HepG2 (cell line): Measurements from ENCODE around the gene IFT122. TPM values are rescaled to one million over a fixed set of nuclear protein-coding genes. Genes with fewer than 3 reads are reported as not detected.

Experiments
- ATM ChIP-seq: fragments of 450-650 bp; IDR thresholded peaks from 2 replicates; pipeline ENCODE4 v1.7.1; 2017; ENCODE audit warnings: mild to moderate bottlenecking, borderline replicate concordance
- BHLHE40 ChIP-seq: IDR thresholded peaks from 2 replicates; pipeline ENCODE4 v1.6.1; 2011; ENCODE audit warnings: low read length, improper control_type of control experiment
- CHCHD3 ChIP-seq: sonication (generic); formaldehyde crosslinking; IDR thresholded peaks from 2 replicates; pipeline ENCODE4 v1.8.0; 2022; ENCODE audit warnings: mild to moderate bottlenecking, missing genetic modification reagents, moderate library complexity
- DRAP1 ChIP-seq: IDR thresholded peaks from 2 replicates; pipeline ENCODE4 v1.6.1; 2016; ENCODE audit warnings: missing genetic modification reagents, missing compliant biosample characterization
- FLYWCH1 ChIP-seq: sonication (generic); formaldehyde crosslinking; IDR thresholded peaks from 2 replicates; pipeline ENCODE4 v1.8.1; 2023; ENCODE audit warnings: mild to moderate bottlenecking, missing genetic modification reagents
- HOXA5 ChIP-seq: sonication (generic); formaldehyde crosslinking; IDR thresholded peaks from 2 replicates; pipeline ENCODE4 v1.4.0; 2020; ENCODE audit warnings: missing genetic modification reagents
- IRX3 ChIP-seq: sonication (generic); formaldehyde crosslinking; IDR thresholded peaks from 2 replicates; pipeline ENCODE4 v1.8.1; 2023; ENCODE audit warnings: mild to moderate bottlenecking, low read depth, missing genetic modification reagents, borderline replicate concordance
- KLF16 ChIP-seq, 2 experiments: sonication (generic) in 1 of 2; formaldehyde crosslinking in 1 of 2; IDR thresholded peaks; 2 replicates each; pipeline versions ENCODE4 v1.6.1 to v1.8.0; 2016 to 2023; ENCODE audit warnings: missing genetic modification reagents in 2 of 2, missing compliant biosample characterization in 1 of 2
- MTF2 ChIP-seq: sonication (generic); formaldehyde crosslinking; IDR thresholded peaks from 2 replicates; pipeline ENCODE4 v1.5.0; 2020; ENCODE audit warnings: missing genetic modification reagents, borderline replicate concordance
- PPARG ChIP-seq: conservative IDR thresholded peaks from 2 replicates; pipeline ENCODE4 v1.6.1; 2016; ENCODE audit warnings: missing biosample characterization, missing genetic modification reagents
- REXO4 ChIP-seq: sonication (generic); formaldehyde crosslinking; IDR thresholded peaks from 2 replicates; pipeline ENCODE4 v1.8.0; 2022; ENCODE audit warnings: missing genetic modification reagents, mild to moderate bottlenecking, borderline replicate concordance
- RFXANK ChIP-seq: IDR thresholded peaks from 2 replicates; pipeline ENCODE4 v1.6.1; 2016
- SAP130 ChIP-seq: IDR thresholded peaks from 2 replicates; pipeline ENCODE4 v1.6.1; 2016; ENCODE audit warnings: low read depth
- TCF7L2 ChIP-seq: IDR thresholded peaks from 2 replicates; pipeline ENCODE4 v1.6.1; 2011; ENCODE audit warnings: mild to moderate bottlenecking, low read depth, low read length, moderate library complexity
- TRIM24 ChIP-seq: sonication (generic); formaldehyde crosslinking; IDR thresholded peaks from 2 replicates; pipeline ENCODE4 v1.8.0; 2022; ENCODE audit warnings: mild to moderate bottlenecking, missing genetic modification reagents
- ZBTB49 ChIP-seq: sonication (generic); formaldehyde crosslinking; IDR thresholded peaks from 2 replicates; pipeline ENCODE4 v1.4.0; 2020; ENCODE audit warnings: missing genetic modification reagents, borderline replicate concordance
- ZBTB7A ChIP-seq: sonication (generic); formaldehyde crosslinking; IDR thresholded peaks from 2 replicates; pipeline ENCODE4 v1.8.0; 2022; ENCODE audit warnings: mild to moderate bottlenecking, missing genetic modification reagents
- ZMYM4 ChIP-seq: sonication (generic); formaldehyde crosslinking; IDR thresholded peaks from 2 replicates; pipeline ENCODE4 v1.8.1; 2023; ENCODE audit warnings: mild to moderate bottlenecking, missing genetic modification reagents
- ZNF101 ChIP-seq: sonication (generic); formaldehyde crosslinking; IDR thresholded peaks from 2 replicates; pipeline ENCODE4 v1.4.0; 2020; ENCODE audit warnings: mild to moderate bottlenecking, low read depth, missing genetic modification reagents, borderline replicate concordance
- ZNF383 ChIP-seq: sonication (generic); formaldehyde crosslinking; IDR thresholded peaks from 2 replicates; pipeline ENCODE4 v1.4.0; 2020; ENCODE audit warnings: missing genetic modification reagents, mild to moderate bottlenecking, borderline replicate concordance
- ZNF614 ChIP-seq: IDR thresholded peaks from 2 replicates; pipeline ENCODE4 v1.6.1; 2018; ENCODE audit warnings: missing biosample characterization, missing genetic modification reagents, inconsistent platforms, borderline replicate concordance
- ZNF713 ChIP-seq: sonication (generic); formaldehyde crosslinking; IDR thresholded peaks from 2 replicates; pipeline ENCODE4 v1.4.0; 2020; ENCODE audit warnings: mild to moderate bottlenecking, missing genetic modification reagents
- ZNF746 ChIP-seq: sonication (generic); formaldehyde crosslinking; IDR thresholded peaks from 2 replicates; pipeline ENCODE4 v1.8.0; 2022; ENCODE audit warnings: mild to moderate bottlenecking, missing genetic modification reagents
- ZNF747 ChIP-seq: sonication (generic); formaldehyde crosslinking; IDR thresholded peaks from 2 replicates; pipeline ENCODE4 v1.8.1; 2023; ENCODE audit warnings: missing genetic modification reagents, mild to moderate bottlenecking, borderline replicate concordance
- ZNF879 ChIP-seq: sonication (generic); formaldehyde crosslinking; IDR thresholded peaks from 2 replicates; pipeline ENCODE4 v1.8.1; 2023; ENCODE audit warnings: missing genetic modification reagents
- polyA plus RNA-seq, 8 experiments: library from polyadenylated mRNA; depleted of rRNA in 3 of 8; stranded (reverse) in 7 of 8; unstranded in 1 of 8; fragments of >200 nt; fragmentation: Illumina TruSeq in 4 of 8; extraction: Trizol in 4 of 8; gene quantifications; 2 replicates each; pipeline versions ENCODE4 v1.2.1 to v1.2.3, GENCODE V29; 2011 to 2016; ENCODE audit warnings: low read depth in 4 of 8, missing spikeins in 1 of 8, mixed read lengths in 1 of 8; ENCODE audit not compliant: insufficient read depth in 1 of 8
- total RNA-seq, 5 experiments: library from RNA; depleted of rRNA; stranded (reverse); fragments of >200 nt; fragmentation: Illumina TruSeq; extraction: Trizol; gene quantifications; 2 replicates each; pipeline ENCODE4 v1.2.3, GENCODE V29; 2016; ENCODE audit warnings: low read depth in 1 of 5
- TF ChIP-seq, protein P1 (sequence below): sonication (generic); formaldehyde crosslinking; IDR thresholded peaks from 2 replicates; pipeline ENCODE4 v1.5.1; 2020; ENCODE audit warnings: missing genetic modification reagents, mild to moderate bottlenecking, borderline replicate concordance
- TF ChIP-seq, protein P2 (sequence below): sonication (generic); formaldehyde crosslinking; IDR thresholded peaks from 2 replicates; pipeline ENCODE4 v1.8.0; 2022; ENCODE audit warnings: missing genetic modification reagents, mild to moderate bottlenecking, borderline replicate concordance
- TF ChIP-seq, protein P3 (sequence below), 2 experiments: fragments of 450-650 bp in 1 of 2; sonication (generic) in 1 of 2; formaldehyde crosslinking; IDR thresholded peaks; 2 replicates each; pipeline versions ENCODE4 v1.5.0 to v1.8.0; 2020 to 2022; ENCODE audit warnings: mild to moderate bottlenecking in 1 of 2, missing genetic modification reagents in 1 of 2

IFT122 gene
- total and polyA plus RNA-seq, 2 of the 13 experiments (the other 11 are each of a cell fraction or from before 2014, with no cell fraction given): 10.1 to 10.3 TPM

DNA sequence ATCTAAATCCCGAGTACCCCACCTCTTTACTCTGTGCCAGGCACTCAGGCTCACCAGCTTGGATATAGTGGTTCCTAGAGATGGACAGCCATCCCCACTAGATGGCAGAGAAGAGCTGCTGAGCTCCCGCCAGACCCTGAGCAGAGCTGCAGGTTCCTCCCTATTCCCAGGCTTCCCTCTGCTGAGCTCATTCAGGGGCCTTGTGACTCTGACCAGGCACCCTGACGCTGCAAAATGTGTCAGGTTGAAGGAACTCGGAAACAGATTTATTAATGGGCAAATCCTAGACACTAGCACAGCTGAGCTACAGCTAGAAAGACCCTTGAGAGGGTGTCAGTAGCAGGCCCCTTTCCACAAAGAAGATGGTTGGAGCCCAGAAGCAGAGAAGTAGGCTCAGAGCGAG, 50.2 kb downstream of the IFT122 start (continued):
- TF ChIP-seq ZBTB49 (no peak), ZMYM4 (CRISPR knock-in tag) (0 out of 2 replicates have a peak, but pooled peaks have one; percentile 33), PPARG (CRISPR knock-in tag) (peak; percentile 62), CHCHD3 (CRISPR knock-in tag) (no peak), REXO4 (CRISPR knock-in tag) (no peak), ZNF746 (CRISPR knock-in tag) (no peak), ZNF614 (CRISPR knock-in tag) (0 out of 2 replicates have a peak, but pooled peaks have one; percentile 39), ZNF879 (CRISPR knock-in tag) (no peak), BHLHE40 (no peak), DRAP1 (CRISPR knock-in tag) (peak; percentile 56; the same call in 1 of the 2 replicates), ATM (no peak), ZNF747 (CRISPR knock-in tag) (no peak; the same call in 1 of the 2 replicates), IRX3 (CRISPR knock-in tag) (no peak), ZNF101 (CRISPR knock-in tag) (no peak), TRIM24 (CRISPR knock-in tag) (no peak), ZNF713 (no peak), KLF16 (CRISPR knock-in tag; IDR thresholded peaks at IDR 0.05) (peak in 1 of 2 experiments; percentile 49; a peak in 1 of 4 replicates), MTF2 (CRISPR knock-in tag) (no peak), ZNF383 (CRISPR knock-in tag) (no peak), SAP130 (CRISPR knock-in tag) (peak; percentile 69), RFXANK (CRISPR knock-in tag) (no peak), HOXA5 (CRISPR knock-in tag) (peak; percentile 70; the same call in 1 of the 2 replicates), TCF7L2 (no peak), FLYWCH1 (CRISPR knock-in tag) (no peak), ZBTB7A (no peak)
- TF ChIP-seq, protein P1, sequence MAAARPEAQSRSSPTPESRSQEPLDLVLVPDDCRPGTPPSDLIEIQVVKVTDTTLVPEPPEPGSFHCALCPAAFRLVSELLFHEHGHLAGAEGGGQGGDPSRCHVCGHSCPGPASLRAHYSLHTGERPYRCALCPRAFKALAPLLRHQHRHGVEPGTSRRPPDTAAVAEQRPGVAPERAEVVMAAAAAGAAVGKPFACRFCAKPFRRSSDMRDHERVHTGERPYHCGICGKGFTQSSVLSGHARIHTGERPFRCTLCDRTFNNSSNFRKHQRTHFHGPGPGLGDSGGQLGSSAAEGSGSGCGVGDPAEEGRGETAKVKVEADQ (CRISPR knock-in tag): no peak
- TF ChIP-seq, protein P2, sequence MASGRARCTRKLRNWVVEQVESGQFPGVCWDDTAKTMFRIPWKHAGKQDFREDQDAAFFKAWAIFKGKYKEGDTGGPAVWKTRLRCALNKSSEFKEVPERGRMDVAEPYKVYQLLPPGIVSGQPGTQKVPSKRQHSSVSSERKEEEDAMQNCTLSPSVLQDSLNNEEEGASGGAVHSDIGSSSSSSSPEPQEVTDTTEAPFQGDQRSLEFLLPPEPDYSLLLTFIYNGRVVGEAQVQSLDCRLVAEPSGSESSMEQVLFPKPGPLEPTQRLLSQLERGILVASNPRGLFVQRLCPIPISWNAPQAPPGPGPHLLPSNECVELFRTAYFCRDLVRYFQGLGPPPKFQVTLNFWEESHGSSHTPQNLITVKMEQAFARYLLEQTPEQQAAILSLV (CRISPR knock-in tag): no peak
- TF ChIP-seq, protein P3, sequence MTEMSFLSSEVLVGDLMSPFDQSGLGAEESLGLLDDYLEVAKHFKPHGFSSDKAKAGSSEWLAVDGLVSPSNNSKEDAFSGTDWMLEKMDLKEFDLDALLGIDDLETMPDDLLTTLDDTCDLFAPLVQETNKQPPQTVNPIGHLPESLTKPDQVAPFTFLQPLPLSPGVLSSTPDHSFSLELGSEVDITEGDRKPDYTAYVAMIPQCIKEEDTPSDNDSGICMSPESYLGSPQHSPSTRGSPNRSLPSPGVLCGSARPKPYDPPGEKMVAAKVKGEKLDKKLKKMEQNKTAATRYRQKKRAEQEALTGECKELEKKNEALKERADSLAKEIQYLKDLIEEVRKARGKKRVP (CRISPR knock-in tag; IDR thresholded peaks at IDR 0.05): no peak
